OCI-LY1 (cell line): ENCODE data around the gene MYZAP.

Source experiments
- H2AFZ ChIP-seq: fragments of 200-600 bp; sonication (generic), shearing (Covaris generic); 2 replicates; pipeline ENCODE4 v1.6.0; 2014; ENCODE audit warnings: antibody characterized with exemption, mild to moderate bottlenecking, low read length
- H3F3A ChIP-seq: fragments of 200-600 bp; sonication (generic), shearing (Covaris generic); 2 replicates; pipeline ENCODE4 v1.6.0; 2014; ENCODE audit warnings: mild to moderate bottlenecking, antibody characterized with exemption, low read length, moderate library complexity; ENCODE audit not compliant: insufficient read depth
- H3K27ac ChIP-seq: fragments of 200-600 bp; sonication (generic); 2 replicates; pipeline ENCODE4 v1.5.1; 2014; ENCODE audit warnings: low read length, mixed run types, mild to moderate bottlenecking, low read depth; ENCODE audit not compliant: poor library complexity, severe bottlenecking
- H3K27me3 ChIP-seq: fragments of 200-600 bp; sonication (generic); 2 replicates; pipeline ENCODE4 v1.6.0; 2014; ENCODE audit warnings: antibody characterized with exemption, mild to moderate bottlenecking, low read length, moderate library complexity; ENCODE audit not compliant: insufficient read depth
- H3K36me3 ChIP-seq: fragments of 200-600 bp; sonication (generic); 2 replicates; pipeline ENCODE4 v1.6.1; 2014; ENCODE audit warnings: mild to moderate bottlenecking, antibody characterized with exemption, low read length, moderate library complexity, mixed read lengths; ENCODE audit not compliant: insufficient read depth
- H3K4me1 ChIP-seq: fragments of 200-600 bp; sonication (generic); 2 replicates; pipeline ENCODE4 v1.5.1; 2014; ENCODE audit warnings: mild to moderate bottlenecking, low read length, moderate library complexity; ENCODE audit not compliant: insufficient read depth, severe bottlenecking
- H3K4me2 ChIP-seq: fragments of 200-600 bp; sonication (generic), shearing (Covaris generic); 2 replicates; pipeline ENCODE4 v1.6.1; 2014; ENCODE audit warnings: low read length
- H3K4me3 ChIP-seq: fragments of 200-600 bp; sonication (generic); 2 replicates; pipeline ENCODE4 v1.5.1; 2014; ENCODE audit warnings: low read length, low read depth, mild to moderate bottlenecking, mixed read lengths; ENCODE audit not compliant: poor library complexity, severe bottlenecking
- H3K79me2 ChIP-seq: fragments of 200-600 bp; shearing (Covaris generic); 2 replicates; pipeline ENCODE4 v1.6.1; 2016; ENCODE audit warnings: mixed run types, low read length, mixed read lengths; ENCODE audit not compliant: insufficient read depth
- H3K9ac ChIP-seq: fragments of 200-600 bp; sonication (generic), shearing (Covaris generic); 2 replicates; pipeline ENCODE4 v1.6.1; 2014; ENCODE audit warnings: mild to moderate bottlenecking, low read length, mixed read lengths
- H3K9me2 ChIP-seq: fragments of 200-600 bp; sonication (generic), shearing (Covaris generic); 2 replicates; pipeline ENCODE4 v1.6.1; 2014; ENCODE audit warnings: low read depth, mild to moderate bottlenecking, low read length, mixed read lengths
- H3K9me3 ChIP-seq: fragments of 200-600 bp; shearing (Covaris generic); 2 replicates; pipeline ENCODE4 v1.6.1; 2014; ENCODE audit warnings: low read length, mixed read lengths
- H4K20me1 ChIP-seq: fragments of 200-600 bp; sonication (generic), shearing (Covaris generic); 2 replicates; pipeline ENCODE4 v1.6.0; 2016; ENCODE audit warnings: mild to moderate bottlenecking, low read length; ENCODE audit not compliant: insufficient read depth
- CTCF ChIP-seq: fragments of 200-600 bp; sonication (generic), shearing (Covaris generic); IDR thresholded peaks from 2 replicates; pipeline ENCODE4 v1.5.1; 2017; ENCODE audit warnings: mild to moderate bottlenecking, antibody characterized with exemption, low read length, moderate library complexity, mixed read lengths
- EZH2 ChIP-seq: fragments of 200-600 bp; sonication (generic), shearing (Covaris generic); IDR thresholded peaks from 2 replicates; pipeline ENCODE4 v1.8.0; 2017; ENCODE audit warnings: borderline replicate concordance, mixed run types, mild to moderate bottlenecking, antibody characterized with exemption, low read length, moderate library complexity, mixed read lengths

Gene MYZAP

GRCh38 chr15:57548835-57549234 is 42.9 kb upstream of the MYZAP start:
- Histone ChIP-seq H3K79me2 (no peaks in the 10 kb centered on the region), H4K20me1 (no peaks in the 10 kb centered on the region), H3K4me2 (no peak overlapping the region), H3K9ac (no peak overlapping the region), H3K9me2 (no peaks in the 10 kb centered on the region), H3K4me1 (no peaks in the 10 kb centered on the region), H3K36me3 (no peaks in the 10 kb centered on the region), H3K9me3 (no peaks in the 10 kb centered on the region), H2AFZ (no peak overlapping the region), H3K27ac (no peak overlapping the region), H3K27me3 (no peaks in the 10 kb centered on the region), H3K4me3 (no peak overlapping the region), H3F3A (no peaks in the 10 kb centered on the region)
- TF ChIP-seq CTCF (no peak), EZH2 (no peak)

GRCh38 chr15:57549935-57550334 is 41.8 kb upstream of the MYZAP start:
- Histone ChIP-seq H3K4me1 (no peaks in the 10 kb centered on the region), H2AFZ (no peak overlapping the region), H3K79me2 (no peaks in the 10 kb centered on the region), H3F3A (no peaks in the 10 kb centered on the region), H3K9me3 (no peaks in the 10 kb centered on the region), H3K9me2 (no peaks in the 10 kb centered on the region), H3K27ac (no peak overlapping the region), H3K9ac (no peak overlapping the region), H3K27me3 (0 out of 2 replicates have a peak, but pooled peaks cover 8% of the 10 kb centered on the region), H3K4me2 (no peak overlapping the region), H3K4me3 (no peak overlapping the region), H4K20me1 (no peaks in the 10 kb centered on the region), H3K36me3 (no peaks in the 10 kb centered on the region)
- TF ChIP-seq EZH2 (no peak), CTCF (no peak)

DNA sequence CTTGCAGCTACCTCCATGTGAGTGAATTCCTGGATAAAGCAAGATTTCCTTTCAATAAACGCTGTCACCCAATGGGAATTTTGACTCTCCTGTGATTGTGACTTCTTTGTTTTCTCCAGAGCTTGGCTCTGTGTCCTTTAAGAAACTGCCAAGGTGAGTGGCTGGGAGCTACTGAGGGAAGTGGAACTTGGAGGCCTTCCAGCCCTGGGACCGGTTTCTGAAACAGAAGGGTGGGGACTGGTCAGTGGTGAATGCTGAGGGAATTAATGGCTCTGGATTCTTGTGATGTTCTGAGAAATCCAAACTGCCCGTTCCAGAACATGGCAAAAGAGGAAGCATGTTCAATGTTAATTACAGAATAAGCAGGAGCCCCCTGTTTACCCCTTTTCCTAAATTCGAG is 41.1 kb upstream of the MYZAP start:
- Histone ChIP-seq H3K9ac (no peak overlapping the region), H3K79me2 (no peaks in the 10 kb centered on the region), H3F3A (no peaks in the 10 kb centered on the region), H3K27me3 (0 out of 2 replicates have a peak, but pooled peaks cover 9% of the 10 kb centered on the region), H3K36me3 (no peaks in the 10 kb centered on the region), H3K9me3 (no peaks in the 10 kb centered on the region), H3K27ac (no peak overlapping the region), H3K4me1 (no peaks in the 10 kb centered on the region), H3K9me2 (no peaks in the 10 kb centered on the region), H4K20me1 (no peaks in the 10 kb centered on the region), H3K4me2 (no peak overlapping the region), H3K4me3 (no peak overlapping the region), H2AFZ (no peak overlapping the region)
- TF ChIP-seq EZH2 (no peak), CTCF (no peak)
